SJCRH30 (cell line): ENCODE results near the gene PGM5. TPM values are rescaled to one million over a fixed set of nuclear protein-coding genes. Genes with fewer than 3 reads are reported as not detected.

ENCODE experiments used
- DNase-seq, 2 experiments: peaks; one replicate each; pipeline ENCODE4 v3.0.0-alpha.2; 2015 to 2020
- H3K27ac ChIP-seq: fragments of 250-450 bp; sonication (Bioruptor Pico); 2 replicates; pipeline ENCODE4 v1.5.1; 2020; ENCODE audit warnings: mild to moderate bottlenecking, moderate library complexity
- H3K27me3 ChIP-seq: fragments of 250-450 bp; sonication (Bioruptor Pico); 2 replicates; pipeline ENCODE4 v1.5.1; 2020; ENCODE audit warnings: mild to moderate bottlenecking, moderate library complexity
- H3K36me3 ChIP-seq: fragments of 250-450 bp; sonication (Bioruptor Pico); 2 replicates; pipeline ENCODE4 v1.5.1; 2020; ENCODE audit warnings: mild to moderate bottlenecking, moderate library complexity
- H3K4me1 ChIP-seq: fragments of 250-450 bp; sonication (Bioruptor Pico); 2 replicates; pipeline ENCODE4 v1.5.1; 2020; ENCODE audit warnings: mild to moderate bottlenecking, moderate library complexity
- H3K4me3 ChIP-seq: fragments of 250-450 bp; sonication (Bioruptor Pico); 2 replicates; pipeline ENCODE4 v1.5.1; 2020; ENCODE audit warnings: mild to moderate bottlenecking, moderate library complexity
- H3K9me3 ChIP-seq: fragments of 250-450 bp; sonication (Bioruptor Pico); replicated peaks from 2 replicates; pipeline ENCODE4 v1.5.1; 2020; ENCODE audit warnings: mild to moderate bottlenecking, moderate library complexity
- total RNA-seq: library from RNA; depleted of rRNA; stranded (reverse); fragments of >200 nt; shearing (Covaris generic); gene quantifications from 2 replicates; pipeline ENCODE4 v1.2.3, GENCODE V29; 2014

Gene PGM5
- total RNA-seq, 1 experiment from 2014 or later = 119 TPM

DNA sequence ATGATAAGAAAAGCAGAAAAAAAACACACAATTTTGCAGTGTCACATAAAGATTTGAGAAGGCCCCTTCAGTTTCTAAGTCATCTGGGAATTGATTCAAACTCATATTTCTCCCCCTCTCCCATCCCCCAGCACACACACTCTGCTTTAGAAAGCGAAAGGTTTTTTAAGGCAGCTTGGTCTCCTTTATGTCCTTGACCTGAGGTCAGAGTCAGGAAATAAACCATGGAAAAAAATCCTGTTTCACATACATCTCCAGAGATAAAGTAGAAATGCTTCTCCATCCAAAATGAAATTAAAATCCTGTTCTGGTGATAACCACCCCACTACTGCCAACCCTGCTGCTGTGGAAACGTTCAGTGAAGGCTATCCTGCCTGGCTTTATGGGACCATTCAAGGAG, 131.7 kb downstream of the PGM5 start:
- no peak for DNase-seq
- Histone ChIP-seq H3K27me3 (no peaks in the 10 kb centered on the region), H3K27ac (no peak overlapping the region), H3K36me3 (peaks cover 60% of the 10 kb centered on the region), H3K4me3 (no peak overlapping the region), H3K4me1 (no peaks in the 10 kb centered on the region), H3K9me3 (peaks cover 13% of the 10 kb centered on the region; the same call in 1 of the 2 replicates)

DNA sequence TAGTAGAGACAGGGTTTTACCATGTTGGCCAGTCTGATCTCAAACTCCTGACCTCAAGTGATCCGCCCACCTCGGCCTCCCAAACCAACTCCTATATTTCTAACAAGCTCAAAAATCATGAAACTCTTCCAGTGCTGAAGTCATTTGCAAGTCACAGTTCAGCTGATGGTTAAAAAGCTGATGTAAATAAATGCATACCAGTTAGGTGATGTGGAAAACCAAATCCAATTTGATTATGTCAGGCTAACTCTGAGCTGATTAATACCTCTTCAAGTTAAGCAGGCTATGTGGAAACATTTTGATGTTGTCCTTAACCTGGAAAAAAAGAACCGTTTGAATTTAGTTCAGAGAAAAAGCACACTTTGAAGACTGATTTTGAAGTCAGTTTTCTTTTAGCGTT, 133.2 kb downstream of the PGM5 start:
- no peaks in the 10 kb centered on the region for H3K27me3 ChIP-seq
- H3K27ac ChIP-seq = no peak overlapping the region
- H3K36me3 ChIP-seq = peaks cover 52% of the 10 kb centered on the region
- no peak overlapping the region for H3K4me3 ChIP-seq
- H3K9me3 ChIP-seq = peaks cover 13% of the 10 kb centered on the region; the same call in 1 of the 2 replicates
- no peak for DNase-seq
- H3K4me1 ChIP-seq = no peaks in the 10 kb centered on the region; the same call in 1 of the 2 replicates

DNA sequence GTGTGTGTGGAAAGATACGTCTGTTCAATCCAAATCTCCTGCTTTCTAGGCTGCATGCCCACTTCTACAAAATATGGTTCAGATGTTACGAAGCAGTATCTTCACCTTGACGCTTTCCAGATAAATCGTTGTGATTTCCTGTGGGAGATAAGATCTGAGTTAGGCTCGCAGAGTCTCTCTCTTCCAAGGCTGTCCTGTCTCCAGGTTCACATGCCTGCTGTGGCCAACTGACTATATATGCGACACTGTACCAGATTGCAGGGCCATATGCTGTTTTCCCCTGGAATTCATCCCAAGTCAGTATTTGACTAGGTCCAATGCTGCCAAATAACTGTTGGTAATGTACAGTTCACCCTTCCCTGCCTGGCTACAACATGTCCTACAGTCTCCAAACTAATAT, 136.4 kb downstream of the PGM5 start:
- Histone ChIP-seq H3K9me3 (no peaks in the 10 kb centered on the region), H3K27me3 (no peaks in the 10 kb centered on the region), H3K36me3 (peaks cover 30% of the 10 kb centered on the region), H3K4me3 (no peak overlapping the region), H3K27ac (no peak overlapping the region), H3K4me1 (no peaks in the 10 kb centered on the region; the same call in 1 of the 2 replicates)
- no peak for DNase-seq

DNA sequence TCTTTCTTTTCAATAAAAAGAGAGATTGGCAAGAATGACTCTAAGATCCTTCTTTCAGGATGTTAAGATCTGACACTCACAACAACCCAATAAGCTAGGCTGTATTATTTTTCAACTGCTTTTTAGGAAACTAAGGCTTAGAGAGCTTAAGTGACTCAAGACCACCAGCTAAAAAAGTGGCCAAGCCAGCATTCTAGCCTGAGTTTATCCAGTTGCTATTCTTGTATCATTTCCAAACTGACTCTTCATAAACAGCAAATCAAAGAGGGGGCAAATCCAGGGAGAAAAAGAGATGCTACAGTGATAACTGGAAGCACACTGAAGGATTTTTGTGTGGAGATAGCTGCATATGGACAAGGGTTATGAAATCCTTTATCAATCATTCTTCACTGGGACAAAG, 137.1 kb downstream of the PGM5 start:
- DNase-seq = no peak
- Histone ChIP-seq H3K27me3 (no peaks in the 10 kb centered on the region), H3K27ac (no peak overlapping the region), H3K9me3 (no peaks in the 10 kb centered on the region), H3K36me3 (peaks cover 22% of the 10 kb centered on the region), H3K4me3 (no peak overlapping the region), H3K4me1 (no peaks in the 10 kb centered on the region; the same call in 1 of the 2 replicates)

DNA sequence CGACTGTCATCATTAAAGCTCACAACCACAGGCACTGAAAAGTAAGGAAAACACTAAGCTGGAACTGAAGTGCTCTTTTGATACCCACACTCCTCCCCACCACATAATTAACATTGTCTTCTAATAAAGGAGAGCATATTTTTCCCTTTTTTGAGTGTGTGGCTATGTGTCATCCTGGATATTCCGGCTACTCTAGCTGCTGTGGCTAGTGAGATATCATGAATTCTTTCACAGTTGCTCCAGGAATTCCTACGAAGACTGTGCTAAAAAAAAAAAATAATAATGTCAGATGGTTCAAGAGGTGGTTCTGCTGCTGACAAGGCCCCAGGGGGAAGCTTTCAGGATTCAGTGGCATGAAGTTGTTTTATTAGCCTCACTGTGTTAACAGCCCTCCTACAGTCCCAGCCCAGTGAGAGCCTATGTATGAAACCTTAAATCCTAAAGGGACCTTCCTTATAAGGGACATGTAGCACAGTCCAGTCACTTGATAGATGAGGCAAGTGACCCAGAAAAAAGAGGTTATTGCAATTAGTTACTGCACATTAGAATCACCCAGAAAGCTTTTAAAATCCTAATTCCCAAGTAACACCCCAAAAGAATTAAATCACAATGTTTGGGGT, 137.7 kb downstream of the PGM5 start:
- no peak overlapping the region for H3K4me3 ChIP-seq
- H3K36me3 ChIP-seq = peaks cover 17% of the 10 kb centered on the region
- H3K4me1 ChIP-seq = no peaks in the 10 kb centered on the region; the same call in 1 of the 2 replicates
- no peaks in the 10 kb centered on the region for H3K27me3 ChIP-seq
- H3K27ac ChIP-seq = no peak overlapping the region
- no peak for DNase-seq
- no peaks in the 10 kb centered on the region for H3K9me3 ChIP-seq

DNA sequence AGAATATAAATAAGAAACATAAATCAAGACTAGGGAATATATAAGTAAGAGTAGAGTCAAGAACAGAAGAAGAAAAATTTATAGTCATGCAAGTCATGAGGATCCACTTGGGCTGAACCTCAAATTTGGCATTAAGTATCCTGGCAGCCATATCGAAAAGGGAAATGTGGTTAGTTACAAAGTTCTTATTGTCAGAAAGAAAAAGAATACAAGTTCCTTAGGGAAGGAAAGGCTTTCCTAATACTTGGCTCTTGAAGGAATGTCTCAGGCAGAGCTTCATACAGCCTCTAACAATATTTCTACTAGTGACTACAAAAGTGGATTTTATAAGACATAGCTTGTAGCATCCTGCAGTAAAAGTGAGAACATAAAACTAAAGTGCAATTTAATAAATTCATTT, 138.8 kb downstream of the PGM5 start:
- peaks cover 19% of the 10 kb centered on the region for H3K36me3 ChIP-seq

DNA sequence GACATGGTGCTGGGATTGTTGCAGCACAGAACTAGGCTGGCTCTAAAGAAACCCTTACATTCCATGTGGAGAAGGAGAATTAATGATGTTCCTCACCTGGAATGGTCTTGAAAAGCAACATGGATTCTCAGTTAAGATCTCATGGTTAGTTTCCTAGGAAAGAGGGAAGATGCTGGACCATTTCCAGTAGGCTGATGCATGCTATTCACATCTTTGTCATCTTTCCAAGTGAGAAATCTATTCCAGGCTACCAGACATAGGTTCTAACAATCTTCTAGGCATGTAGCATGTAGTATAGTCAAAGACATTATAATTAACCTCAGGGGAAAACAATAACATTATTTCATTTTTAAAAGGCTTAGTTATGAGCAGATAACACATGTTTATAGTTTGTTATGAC, 139.9 kb downstream of the PGM5 start:
- Histone ChIP-seq H3K27ac (no peak overlapping the region), H3K4me3 (no peak overlapping the region), H3K36me3 (peaks cover 26% of the 10 kb centered on the region), H3K4me1 (no peaks in the 10 kb centered on the region; the same call in 1 of the 2 replicates), H3K9me3 (no peaks in the 10 kb centered on the region), H3K27me3 (no peaks in the 10 kb centered on the region)
- no peak for DNase-seq

More for the DNA sequence above, 138.8 kb downstream of the PGM5 start:
- Histone ChIP-seq H3K4me1 (no peaks in the 10 kb centered on the region; the same call in 1 of the 2 replicates), H3K27me3 (no peaks in the 10 kb centered on the region), H3K9me3 (no peaks in the 10 kb centered on the region), H3K27ac (no peak overlapping the region), H3K4me3 (no peak overlapping the region)
- DNase-seq = no peak

DNA sequence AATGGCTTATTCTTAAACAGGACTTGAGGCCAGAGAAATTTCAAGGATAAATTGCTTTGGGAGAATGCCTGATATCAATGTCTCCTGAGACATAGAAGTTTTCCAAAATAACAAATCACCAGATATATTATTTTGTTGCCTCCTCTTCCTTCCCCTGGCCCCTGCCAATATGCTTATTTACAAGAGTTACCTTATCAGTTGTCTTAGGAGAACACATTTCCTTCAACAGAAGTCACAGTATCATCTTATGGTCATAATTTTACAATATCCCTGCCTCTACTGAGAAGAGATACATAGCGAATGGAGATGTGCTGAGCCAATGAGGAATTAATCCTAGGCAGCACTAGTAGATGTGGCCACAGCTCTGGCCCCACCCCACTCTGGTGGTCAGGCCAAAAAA, 141.2 kb downstream of the PGM5 start:
- no peak overlapping the region for H3K27ac ChIP-seq
- no peaks in the 10 kb centered on the region for H3K27me3 ChIP-seq
- no peak for DNase-seq
- no peak overlapping the region for H3K4me3 ChIP-seq
- H3K4me1 ChIP-seq = no peaks in the 10 kb centered on the region; the same call in 1 of the 2 replicates
- H3K9me3 ChIP-seq = no peaks in the 10 kb centered on the region
- peaks cover 28% of the 10 kb centered on the region for H3K36me3 ChIP-seq

DNA sequence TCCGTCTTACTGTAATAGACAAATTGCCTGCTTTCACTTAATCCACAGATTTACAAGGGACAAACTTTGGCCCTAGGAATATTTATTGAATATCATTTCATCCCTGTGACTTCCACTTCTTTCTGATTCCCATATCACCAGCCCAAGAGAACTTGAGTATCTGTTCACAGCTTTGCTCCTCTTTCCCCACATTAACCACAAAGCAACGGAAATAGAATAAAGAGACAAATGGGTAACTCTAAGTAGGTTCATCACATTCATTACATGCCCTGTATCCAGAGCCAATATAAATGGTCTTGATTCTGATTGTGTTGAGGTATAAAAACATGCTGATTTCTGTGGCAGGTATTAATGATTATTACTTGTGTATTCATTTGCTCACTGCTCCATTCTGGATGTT, 142.4 kb downstream of the PGM5 start:
- peaks cover 28% of the 10 kb centered on the region for H3K36me3 ChIP-seq
- no peaks in the 10 kb centered on the region; the same call in 1 of the 2 replicates for H3K4me1 ChIP-seq
- no peak overlapping the region for H3K4me3 ChIP-seq
- no peaks in the 10 kb centered on the region for H3K27me3 ChIP-seq
- no peak for DNase-seq
- no peaks in the 10 kb centered on the region for H3K9me3 ChIP-seq
- no peak overlapping the region for H3K27ac ChIP-seq

DNA sequence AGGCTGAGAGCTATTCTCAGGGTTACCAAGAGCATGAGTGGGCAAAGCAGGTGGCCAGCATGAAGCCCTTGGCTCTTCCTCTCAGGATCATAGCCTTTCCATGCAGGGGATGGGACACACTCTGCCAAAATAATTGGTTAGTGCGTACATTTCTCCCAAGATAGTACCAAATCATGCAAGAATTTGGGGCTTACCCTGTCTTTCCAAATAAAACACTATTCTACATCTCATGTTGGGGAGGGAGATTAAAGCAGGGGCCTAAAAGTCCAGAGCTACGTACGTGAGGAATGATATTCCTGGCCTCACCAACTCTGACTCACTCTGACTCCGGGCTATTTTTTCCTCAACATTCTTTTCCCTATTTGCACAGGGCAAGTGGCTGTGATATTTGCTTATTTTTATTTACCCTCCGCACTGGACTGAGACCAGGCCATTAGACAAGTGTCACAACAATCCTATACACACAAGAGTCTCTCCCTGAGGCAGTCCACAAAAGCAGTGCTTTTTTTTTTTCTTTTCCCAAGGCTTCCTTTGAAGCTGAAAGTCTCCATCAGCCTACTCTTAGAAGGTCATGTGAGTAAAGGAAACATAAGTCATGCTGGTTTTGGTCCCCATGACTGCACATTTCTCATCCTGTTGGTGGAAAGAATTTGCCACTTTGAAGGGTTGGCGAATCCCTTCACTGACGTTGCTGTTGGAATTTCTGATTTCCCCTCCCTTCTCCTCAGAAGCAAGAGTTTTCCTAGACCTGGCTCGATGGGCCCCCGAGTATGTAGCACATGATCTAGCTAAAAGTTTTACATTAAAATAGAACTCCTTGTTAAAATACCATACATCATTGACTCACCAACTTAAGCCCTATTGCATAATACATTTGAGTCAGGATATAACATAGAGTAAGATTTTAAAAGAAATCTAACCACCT, 144.3 kb downstream of the PGM5 start:
- Histone ChIP-seq H3K27ac (no peak overlapping the region), H3K4me3 (no peak overlapping the region)
- no peak for DNase-seq

DNA sequence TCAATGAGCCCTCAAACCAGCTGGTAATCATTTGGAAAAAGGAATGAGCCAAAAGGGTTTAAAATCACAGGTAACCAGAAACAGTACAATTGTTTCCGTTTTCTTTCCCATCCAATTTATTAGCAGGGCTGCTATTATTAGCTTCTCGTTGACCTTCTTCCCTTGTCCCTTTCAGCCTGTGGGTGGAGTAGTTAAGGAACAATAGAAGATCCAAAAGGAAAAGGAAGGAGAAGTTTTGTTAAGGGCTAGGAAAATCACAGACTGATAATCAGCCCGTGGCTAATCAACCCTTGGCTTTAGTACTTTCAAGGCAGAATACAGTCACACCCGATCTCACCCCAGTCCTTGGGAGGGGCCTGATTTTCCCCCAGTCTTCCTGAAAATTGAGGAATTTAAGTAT, 145.9 kb downstream of the PGM5 start:
- Histone ChIP-seq H3K36me3 (peaks cover 25% of the 10 kb centered on the region), H3K4me1 (peaks cover 13% of the 10 kb centered on the region), H3K27ac (no peak overlapping the region), H3K27me3 (no peaks in the 10 kb centered on the region), H3K4me3 (no peak overlapping the region), H3K9me3 (no peaks in the 10 kb centered on the region)
- no peak for DNase-seq

More for the DNA sequence above, 144.3 kb downstream of the PGM5 start:
- Histone ChIP-seq H3K9me3 (no peaks in the 10 kb centered on the region), H3K27me3 (no peaks in the 10 kb centered on the region), H3K36me3 (peaks cover 25% of the 10 kb centered on the region), H3K4me1 (no peaks in the 10 kb centered on the region)

DNA sequence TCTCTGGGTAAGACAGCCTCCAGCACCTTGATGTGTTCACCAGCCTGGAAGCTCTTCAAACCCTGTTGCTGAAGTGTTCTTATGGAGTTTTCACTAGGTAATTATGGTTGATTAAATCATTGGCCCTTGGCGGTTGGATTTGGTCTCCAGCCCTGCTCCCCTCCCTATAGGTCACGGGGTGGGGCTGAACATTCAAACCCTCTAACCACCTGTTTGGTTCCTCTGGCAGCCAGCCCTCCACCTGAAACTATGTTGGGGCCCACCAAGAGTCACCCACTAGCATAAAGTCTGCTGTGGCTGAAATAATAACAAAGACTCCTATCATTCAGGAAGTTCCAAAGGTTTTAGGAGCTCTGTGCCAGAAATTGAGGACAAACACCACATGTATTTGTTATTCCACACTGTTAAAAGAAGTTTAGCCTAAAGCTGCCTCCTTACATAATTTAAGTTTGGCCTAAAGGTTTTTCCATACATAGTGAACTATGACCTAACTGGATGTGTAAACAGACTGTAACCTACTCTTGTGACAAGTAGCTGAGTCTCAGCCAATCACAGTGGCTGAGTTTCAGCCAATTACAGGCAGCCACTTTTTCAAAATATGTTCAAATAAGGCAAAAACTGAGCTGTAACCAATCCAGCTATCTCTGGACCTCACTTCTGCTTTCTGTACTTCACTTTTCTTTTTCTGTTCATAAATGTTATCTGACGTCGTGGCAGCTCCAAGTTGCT, 149.4 kb downstream of the PGM5 start:
- no peaks in the 10 kb centered on the region for H3K9me3 ChIP-seq
- no peaks in the 10 kb centered on the region for H3K27me3 ChIP-seq
- H3K4me1 ChIP-seq = peaks cover 20% of the 10 kb centered on the region
- H3K4me3 ChIP-seq = no peak overlapping the region
- H3K36me3 ChIP-seq = peaks cover 20% of the 10 kb centered on the region
- peak in 1 of 2 experiments; percentile 24 for DNase-seq
- no peak overlapping the region; the same call in 1 of the 2 replicates for H3K27ac ChIP-seq

DNA sequence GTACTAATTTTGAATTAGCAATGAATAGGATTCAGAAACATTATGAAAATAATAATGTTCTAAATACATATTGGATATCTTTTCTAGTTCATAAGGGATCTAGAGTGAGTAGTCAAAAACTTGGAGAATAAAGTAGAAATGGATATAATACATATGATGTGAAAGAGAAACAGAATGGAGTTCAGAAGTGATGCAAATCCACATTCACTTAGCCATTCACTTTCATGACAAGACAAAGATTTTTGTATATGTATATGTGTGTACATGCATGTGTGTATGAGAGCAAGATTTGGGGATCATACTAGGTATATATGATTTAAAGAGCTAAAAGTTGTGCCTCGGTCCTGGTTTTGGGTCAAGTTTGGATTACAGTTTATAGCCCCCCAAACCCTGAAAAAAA, 150.1 kb downstream of the PGM5 start:
- no peak overlapping the region for H3K4me3 ChIP-seq
- peak overlapping the region; percentile 58 for H3K27ac ChIP-seq

DNA sequence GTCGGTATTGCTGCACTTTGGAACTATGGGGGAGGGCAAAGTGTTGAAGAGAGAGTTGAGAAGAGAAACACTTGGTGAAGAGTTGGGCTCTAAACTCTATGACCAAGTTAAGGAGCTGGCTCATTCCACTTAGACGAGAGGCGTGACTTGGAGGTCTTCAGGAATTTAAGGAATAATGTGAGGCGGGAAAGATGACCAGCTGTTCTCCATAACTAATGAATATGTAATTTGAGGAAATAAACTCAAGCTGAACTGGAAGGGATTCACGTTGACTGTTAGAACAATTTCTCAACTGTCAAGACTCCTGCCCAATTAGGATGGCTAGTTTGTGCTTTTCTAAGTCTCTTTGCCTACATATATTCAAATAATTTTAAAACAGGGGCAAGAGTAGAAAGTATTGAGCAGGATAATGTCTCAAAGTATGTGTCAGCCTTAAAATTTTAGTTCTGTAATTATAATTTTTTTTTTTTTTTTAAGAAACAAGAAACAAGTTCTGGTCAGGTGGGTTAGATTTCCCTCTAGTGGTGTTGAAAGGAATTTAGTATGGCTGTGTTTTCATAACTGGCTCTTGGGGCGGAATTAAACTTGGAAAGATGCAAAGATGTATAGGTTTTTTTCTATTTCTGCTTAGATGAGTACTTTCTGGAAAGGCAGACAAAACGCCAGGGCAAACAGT, 150.9 kb downstream of the PGM5 start:
- Histone ChIP-seq H3K27ac (peak overlapping the region; percentile 58), H3K36me3 (peaks cover 11% of the 10 kb centered on the region), H3K4me1 (peaks cover 20% of the 10 kb centered on the region), H3K4me3 (no peak overlapping the region), H3K27me3 (no peaks in the 10 kb centered on the region), H3K9me3 (no peaks in the 10 kb centered on the region)
- DNase-seq = peak; percentile 55 to 78

More for the DNA sequence above, 150.1 kb downstream of the PGM5 start:
- Histone ChIP-seq H3K36me3 (peaks cover 14% of the 10 kb centered on the region), H3K27me3 (no peaks in the 10 kb centered on the region), H3K4me1 (peaks cover 20% of the 10 kb centered on the region), H3K9me3 (no peaks in the 10 kb centered on the region)
- DNase-seq = no peak
